Measurements from ENCODE around the gene CDKN2B-AS1.
"Not testable (repeated sequence)": the region's sequence is repeated elsewhere in the genome, so short reads cannot be mapped to it uniquely, and the experiment has no call there.

Gene CDKN2B-AS1

DNA sequence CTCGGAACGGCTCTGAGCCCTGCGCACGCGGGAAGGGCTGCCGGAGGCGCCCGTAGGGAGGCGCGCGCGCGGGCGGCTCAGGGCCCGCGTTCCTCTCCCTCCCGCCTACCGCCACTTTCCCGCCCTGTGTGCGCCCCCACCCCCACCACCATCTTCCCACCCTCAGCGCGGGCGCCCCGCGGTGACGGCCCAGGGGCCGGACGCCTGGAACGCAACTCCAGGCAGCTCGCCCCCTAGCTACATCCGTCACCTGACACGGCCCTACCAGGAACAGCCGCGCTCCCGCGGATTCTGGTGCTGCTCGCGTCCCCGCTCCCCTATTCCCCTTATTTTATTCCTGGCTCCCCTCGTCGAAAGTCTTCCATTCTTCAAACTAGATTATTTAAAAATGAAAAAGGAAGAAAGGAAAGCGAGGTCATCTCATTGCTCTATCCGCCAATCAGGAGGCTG is at the start of gene CDKN2B-AS1:
TSS of gene CDKN2B-AS1 (plus strand) at position 236 of the 450 bp plus-strand sequence.
- peak; percentile 72 for DNase-seq

GRCh38 chr9:21945606-21946005 is 49.0 kb upstream of the CDKN2B-AS1 start:
- DNase-seq: no peak

DNA sequence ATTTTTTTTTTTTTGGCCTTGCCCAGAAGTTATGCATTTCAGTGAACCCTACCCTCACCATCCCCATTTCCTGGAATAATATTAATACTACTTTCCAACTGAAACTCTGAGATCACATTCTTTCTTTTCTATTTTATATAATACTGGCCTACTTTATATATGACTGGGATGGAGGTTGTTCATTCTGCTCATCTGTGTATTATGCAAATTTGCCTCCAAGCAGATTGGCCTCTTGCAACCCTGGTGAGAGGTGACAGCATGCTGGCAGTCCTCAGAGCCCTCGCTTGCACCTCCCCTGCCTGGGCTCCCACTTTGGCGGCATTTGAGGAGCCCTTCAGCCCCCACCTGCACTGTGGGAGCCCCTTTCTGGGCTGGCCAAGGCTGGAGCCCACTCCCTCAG is 35.8 kb upstream of the CDKN2B-AS1 start:
- no peak for DNase-seq

DNA sequence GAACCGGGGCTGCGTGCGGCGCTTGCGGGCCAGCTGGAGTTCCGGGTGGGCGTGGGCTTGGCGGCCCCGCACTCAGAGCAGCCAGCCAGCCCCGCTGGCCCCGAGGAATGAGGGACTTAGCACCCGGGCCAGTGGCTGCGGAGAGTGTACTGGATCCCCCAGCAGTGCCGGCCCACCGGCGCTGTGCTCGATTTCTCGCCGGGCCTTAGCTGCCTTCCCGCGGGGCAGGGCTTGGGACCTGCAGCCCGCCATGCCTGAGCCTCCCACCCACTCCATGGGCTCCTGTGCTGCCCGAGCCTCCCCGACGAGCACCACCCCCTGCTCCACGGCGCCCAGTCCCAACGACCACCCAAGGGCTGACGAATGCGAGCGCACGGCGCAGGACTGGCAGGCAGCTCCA is 35.3 kb upstream of the CDKN2B-AS1 start:
- not testable (repeated sequence) for DNase-seq

DNA sequence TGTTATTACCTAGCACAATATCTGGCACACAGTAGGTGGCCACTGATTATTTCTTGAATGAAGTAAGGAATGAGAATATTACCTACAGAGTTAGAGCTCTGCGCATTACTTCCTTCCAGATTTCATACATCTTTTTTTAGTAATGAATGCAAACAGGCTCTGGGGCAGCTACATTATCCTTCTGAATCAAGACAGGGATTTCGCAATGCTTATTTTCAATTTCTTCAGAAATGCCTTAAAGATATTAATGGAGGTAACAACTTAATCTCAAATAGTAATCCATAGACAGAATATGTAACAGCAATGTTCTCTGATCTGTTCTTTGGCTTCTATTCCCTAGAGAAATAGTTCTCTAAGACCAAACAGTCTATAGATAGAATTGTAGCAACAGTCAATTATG is 33.0 kb upstream of the CDKN2B-AS1 start:
- no peak for DNase-seq

DNA sequence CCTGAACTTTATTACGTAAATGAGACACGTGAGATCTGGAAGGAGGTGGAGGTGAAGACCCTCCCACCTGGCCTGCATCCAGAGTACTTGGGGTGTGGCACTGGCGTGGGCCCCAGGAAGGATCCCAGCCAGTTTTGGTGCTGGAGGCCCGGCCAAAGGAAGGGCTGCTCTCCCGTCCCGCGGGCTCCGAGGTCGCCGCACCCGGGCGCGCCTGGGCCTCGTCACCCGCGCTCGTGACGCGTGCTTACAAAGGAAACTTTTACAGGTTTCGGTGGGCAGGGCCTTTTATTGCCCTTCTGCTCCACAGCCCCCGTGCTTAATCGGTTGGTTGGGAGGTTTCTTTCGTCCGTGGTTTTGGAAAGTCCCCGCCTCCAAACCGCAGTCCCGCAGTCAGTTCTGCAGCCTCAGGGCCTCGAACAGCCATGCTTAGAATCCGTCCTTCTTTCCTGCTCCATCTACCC is 29.6 kb upstream of the CDKN2B-AS1 start:
- DNase-seq: peak; percentile 72

- DNase-seq: peak; percentile 66
Measured at GRCh38 chr9:21965401-21965951, 29.1 kb upstream of the CDKN2B-AS1 start.

DNA sequence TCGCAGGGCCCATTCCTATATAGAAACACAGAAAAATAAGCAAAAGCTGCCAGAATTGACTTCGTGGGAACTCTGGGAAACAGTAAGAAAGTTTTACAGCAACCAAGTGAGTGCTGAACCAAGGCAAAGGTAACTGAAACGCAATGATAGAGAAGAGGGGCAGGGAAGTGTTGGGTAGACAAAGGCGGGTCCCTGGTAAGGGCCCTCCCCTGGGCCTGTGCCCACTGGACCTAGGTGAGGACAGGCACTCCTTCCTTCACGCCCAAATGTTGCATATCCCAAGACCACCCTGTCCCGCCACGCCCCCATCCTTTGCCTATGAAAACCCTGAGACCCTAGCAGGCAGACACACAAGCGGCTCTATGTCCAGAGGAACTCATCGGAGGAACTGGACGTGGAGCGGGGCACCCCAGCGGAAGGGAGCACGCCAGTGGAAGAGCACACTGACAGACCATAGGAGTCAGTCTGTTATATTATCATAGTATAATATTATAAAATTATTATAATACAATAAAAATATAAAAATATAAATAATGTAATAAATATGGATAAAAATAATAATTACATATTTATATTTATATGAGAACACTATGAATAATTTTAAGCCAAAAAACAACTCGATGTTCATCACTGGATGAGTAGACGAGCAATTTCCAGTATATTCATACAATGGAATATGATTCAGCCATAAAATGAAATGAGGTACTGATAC is 28.3 kb upstream of the CDKN2B-AS1 start:
- DNase-seq: no peak

GRCh38 chr9:21967169-21967568 is 27.4 kb upstream of the CDKN2B-AS1 start:
- DNase-seq: no peak

DNA sequence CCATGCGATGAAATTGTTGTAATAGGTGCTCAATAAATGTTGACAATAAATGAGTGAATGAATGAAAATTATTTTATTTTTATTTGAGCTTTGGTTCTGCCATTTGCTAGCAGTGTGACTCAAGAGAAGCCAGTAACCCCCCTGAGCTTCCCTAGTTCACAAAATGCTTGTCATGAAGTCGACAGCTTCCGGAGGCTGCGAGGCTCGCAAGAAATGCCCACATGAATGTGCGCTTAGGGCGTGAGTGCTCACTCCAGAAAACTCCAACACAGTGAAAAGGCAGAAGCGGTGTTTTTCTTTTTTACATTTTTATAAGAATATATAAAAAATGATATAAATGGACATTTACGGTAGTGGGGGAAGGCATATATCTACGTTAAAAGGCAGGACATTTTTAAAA is 26.9 kb upstream of the CDKN2B-AS1 start:
- DNase-seq: no peak

DNA sequence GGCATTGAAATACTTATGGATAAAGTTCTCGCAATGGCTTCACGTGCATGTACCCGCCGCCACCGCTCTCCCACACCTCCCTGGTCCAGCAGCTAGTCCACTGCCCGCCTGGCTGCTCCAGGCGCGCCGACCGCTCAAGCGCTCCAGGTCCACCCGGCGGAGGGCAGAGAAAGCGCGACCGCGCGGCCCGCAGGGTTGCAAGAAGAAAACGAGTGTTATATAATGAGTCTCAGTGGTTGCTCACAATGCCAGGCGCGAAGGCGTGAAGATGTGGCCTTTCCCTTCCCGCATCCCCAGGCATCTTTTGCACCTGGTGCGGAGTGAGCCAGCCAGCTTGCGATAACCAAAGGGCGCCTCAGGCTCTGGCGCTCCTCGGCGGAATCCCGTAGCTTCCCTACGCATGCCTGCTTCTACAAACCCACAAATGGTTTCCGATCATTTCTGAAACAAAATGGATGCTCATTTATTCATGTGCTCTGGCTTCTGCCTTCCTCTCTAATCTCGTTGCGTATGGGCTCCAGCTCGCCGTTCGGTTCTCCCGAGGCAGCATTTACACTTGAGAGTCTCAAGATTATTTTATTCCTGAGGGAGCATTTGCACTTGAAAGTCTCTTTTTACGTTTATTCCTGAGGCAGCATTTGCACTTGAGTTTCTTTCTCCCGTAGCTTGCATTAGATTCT is 26.1 kb upstream of the CDKN2B-AS1 start:
- DNase-seq: no peak

DNA sequence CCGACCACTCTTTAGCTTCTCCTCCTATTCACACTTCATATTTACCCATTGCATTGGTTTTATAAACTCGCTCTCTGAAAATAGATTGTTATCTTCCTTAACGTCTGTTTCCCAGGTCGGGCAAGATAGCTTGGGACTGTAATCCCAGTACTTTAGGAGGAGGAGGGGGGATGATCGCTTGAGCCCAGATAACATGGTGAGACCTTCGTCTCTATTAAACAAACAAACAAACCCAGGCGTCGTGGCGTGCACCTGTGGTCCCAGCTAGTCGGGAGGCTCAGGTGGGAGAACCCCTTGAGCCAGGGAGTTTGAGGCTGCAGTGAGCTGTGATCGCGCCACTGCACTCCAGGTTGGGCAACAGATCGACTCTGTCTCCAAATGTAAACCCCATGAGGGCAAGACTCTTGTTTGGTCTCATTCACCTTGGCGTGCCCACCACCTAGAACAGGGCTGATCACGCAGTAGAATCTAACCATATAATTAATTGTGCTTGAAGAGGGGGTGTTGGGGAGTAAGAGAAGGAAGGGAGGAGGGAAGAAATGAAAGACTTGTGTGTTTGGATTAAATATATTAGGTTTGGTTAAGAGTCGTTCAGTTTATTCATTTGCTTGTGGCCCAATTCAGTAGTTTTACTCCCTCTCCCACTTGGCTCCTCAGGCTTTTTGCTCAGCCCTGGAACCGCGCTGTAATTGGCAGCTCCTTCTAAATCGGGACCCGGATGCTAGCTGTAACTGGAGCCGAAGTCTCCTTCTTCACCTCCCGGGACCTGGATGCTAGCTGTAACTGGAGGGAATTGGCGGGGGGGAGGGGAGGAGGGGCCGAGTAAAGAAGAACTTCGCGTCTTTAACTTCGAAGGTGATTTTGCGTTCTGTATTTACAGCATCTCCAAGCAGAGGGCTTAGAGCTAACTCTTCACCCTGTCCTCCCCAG is 25.3 kb upstream of the CDKN2B-AS1 start:
- DNase-seq: no peak

- no peak for DNase-seq
Measured at GRCh38 chr9:21969951-21970799, 24.4 kb upstream of the CDKN2B-AS1 start.

DNA sequence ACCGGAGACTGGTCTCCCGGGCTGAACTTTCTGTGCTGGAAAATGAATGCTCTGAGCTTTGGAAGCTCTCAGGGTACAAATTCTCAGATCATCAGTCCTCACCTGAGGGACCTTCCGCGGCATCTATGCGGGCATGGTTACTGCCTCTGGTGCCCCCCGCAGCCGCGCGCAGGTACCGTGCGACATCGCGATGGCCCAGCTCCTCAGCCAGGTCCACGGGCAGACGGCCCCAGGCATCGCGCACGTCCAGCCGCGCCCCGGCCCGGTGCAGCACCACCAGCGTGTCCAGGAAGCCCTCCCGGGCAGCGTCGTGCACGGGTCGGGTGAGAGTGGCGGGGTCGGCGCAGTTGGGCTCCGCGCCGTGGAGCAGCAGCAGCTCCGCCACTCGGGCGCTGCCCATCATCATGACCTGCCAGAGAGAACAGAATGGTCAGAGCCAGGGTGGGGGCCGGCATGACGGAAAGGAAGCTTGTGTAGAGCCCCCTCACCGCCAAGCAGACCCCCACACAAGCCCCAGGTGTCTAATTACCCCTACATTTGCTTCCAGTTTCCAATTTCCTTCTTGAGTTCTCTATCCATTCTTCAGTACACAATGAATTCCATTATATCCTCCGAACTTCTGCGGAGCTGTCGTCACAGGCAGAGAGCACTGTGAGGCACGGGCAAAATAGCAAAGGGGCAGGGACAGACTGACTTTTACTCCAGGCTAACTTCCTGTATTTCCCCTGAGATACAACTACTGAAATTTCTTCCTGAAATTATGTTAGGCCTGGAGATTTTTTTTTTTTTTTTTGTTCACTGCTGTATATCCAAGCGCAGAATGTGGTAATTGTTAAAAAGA is 23.6 kb upstream of the CDKN2B-AS1 start:
- DNase-seq: no peak

DNA sequence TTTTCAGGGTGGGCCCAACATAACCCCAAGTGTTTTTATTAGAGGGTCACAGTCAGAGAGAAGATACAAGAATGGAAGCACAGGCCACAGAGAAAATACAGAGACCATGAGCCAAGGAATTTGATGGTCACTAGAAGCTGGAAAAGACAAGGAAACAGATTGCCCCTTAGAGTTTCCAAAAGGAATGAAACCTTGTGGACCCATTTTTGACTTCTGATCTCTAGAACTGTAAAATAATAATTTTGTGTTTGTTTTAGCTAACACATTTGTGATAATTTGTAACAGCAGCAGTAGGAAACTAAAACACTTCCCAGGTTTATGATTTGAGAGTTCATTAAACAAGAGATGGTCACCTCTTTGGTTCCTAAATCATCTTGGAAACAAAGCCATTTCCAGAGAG is 22.2 kb upstream of the CDKN2B-AS1 start:
- no peak for DNase-seq

GRCh38 chr9:21974343-21974721 is 20.3 kb upstream of the CDKN2B-AS1 start:
- DNase-seq: no peak

- peak; percentile 73 for DNase-seq
Measured at GRCh38 chr9:21974722-21975409, 19.7 kb upstream of the CDKN2B-AS1 start.

DNA sequence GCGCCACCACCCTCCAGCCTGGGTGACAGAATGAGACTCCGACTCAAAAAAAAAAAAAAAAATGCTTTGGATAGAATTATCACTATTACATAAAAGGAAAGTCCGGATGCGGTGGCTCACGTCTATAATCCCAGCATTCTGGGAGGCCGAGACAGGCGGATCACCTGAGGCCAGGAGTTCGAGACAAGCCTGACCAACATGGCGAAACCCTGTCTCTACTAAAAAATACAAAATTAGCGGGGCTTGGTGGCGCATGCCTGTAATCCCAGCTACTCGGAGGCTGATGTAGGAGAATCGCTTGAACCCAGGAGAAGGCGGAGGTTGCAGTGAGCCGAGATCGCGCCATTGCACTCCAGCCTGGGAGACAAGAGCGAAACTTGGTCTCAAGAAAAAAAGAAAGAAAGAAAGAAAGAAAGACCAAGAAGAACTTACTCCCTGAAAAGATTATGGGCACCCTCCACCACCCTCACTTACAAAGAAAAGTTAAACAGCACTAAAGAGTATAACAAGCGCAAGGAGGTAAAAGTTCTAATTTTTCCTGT is 18.2 kb upstream of the CDKN2B-AS1 start:
- DNase-seq: no peak

- DNase-seq: no peak
Measured at GRCh38 chr9:21982391-21982790, 12.2 kb upstream of the CDKN2B-AS1 start.

Data from activated CD8-positive, alpha-beta memory T cell treated with anti-CD3 and anti-CD28 coated beads for 24 hours (primary cell).